Choroid plexus epithelial cell (primary cell): ENCODE measurements around the gene GPR183.

Experiments used
- DNase-seq: peaks from one replicate; pipeline ENCODE4 v3.0.0-alpha.2; 2010; ENCODE audit warnings: low read depth
- H3K4me3 ChIP-seq: 2 replicates; pipeline ENCODE4 v1.5.1; 2011; ENCODE audit warnings: low read depth, mild to moderate bottlenecking, control low read depth, low read length, moderate library complexity
- TF ChIP-seq, protein P1 (sequence below): conservative IDR thresholded peaks from 2 replicates; pipeline ENCODE4 v1.5.1; 2011; ENCODE audit warnings: low read depth, mild to moderate bottlenecking, control low read depth, inconsistent platforms, low read length, moderate library complexity

GPR183 gene

DNA sequence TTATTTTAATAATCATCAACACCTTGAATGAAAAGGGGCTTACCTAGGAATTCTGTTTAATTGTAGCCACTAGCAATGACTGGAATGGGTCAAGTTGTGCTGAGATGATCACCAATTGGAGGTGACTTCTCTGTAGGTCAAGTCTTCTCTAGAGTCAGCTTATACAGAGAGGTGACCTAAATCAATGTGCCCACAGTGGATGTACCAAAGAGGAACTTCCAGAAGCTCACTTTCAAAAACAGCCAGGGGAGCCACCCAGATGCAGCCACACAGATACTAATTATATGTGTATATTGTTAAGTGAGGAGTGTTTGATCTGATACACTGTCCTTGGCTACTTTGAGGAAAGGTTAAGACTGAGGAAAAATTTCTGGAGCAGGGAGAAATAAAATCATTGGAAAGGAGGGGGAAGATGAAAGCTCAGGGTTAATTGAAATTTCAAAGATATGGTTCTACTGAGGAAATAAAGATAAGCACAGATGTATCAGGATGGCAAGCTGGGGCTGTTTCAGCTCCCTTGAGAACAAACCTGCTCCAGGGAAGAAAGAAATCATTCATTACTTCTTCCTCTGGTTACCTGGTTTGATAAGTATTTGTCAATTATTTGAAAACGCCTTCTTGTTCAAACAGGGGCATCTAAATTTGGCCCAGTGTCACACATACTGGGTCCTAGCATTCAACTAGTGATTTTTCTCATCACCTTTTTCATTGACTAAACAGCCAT, 5.1 kb downstream of the GPR183 start:
- H3K4me3 ChIP-seq: no peak overlapping the region
- TF ChIP-seq, protein P1, sequence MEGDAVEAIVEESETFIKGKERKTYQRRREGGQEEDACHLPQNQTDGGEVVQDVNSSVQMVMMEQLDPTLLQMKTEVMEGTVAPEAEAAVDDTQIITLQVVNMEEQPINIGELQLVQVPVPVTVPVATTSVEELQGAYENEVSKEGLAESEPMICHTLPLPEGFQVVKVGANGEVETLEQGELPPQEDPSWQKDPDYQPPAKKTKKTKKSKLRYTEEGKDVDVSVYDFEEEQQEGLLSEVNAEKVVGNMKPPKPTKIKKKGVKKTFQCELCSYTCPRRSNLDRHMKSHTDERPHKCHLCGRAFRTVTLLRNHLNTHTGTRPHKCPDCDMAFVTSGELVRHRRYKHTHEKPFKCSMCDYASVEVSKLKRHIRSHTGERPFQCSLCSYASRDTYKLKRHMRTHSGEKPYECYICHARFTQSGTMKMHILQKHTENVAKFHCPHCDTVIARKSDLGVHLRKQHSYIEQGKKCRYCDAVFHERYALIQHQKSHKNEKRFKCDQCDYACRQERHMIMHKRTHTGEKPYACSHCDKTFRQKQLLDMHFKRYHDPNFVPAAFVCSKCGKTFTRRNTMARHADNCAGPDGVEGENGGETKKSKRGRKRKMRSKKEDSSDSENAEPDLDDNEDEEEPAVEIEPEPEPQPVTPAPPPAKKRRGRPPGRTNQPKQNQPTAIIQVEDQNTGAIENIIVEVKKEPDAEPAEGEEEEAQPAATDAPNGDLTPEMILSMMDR: no peak

DNA sequence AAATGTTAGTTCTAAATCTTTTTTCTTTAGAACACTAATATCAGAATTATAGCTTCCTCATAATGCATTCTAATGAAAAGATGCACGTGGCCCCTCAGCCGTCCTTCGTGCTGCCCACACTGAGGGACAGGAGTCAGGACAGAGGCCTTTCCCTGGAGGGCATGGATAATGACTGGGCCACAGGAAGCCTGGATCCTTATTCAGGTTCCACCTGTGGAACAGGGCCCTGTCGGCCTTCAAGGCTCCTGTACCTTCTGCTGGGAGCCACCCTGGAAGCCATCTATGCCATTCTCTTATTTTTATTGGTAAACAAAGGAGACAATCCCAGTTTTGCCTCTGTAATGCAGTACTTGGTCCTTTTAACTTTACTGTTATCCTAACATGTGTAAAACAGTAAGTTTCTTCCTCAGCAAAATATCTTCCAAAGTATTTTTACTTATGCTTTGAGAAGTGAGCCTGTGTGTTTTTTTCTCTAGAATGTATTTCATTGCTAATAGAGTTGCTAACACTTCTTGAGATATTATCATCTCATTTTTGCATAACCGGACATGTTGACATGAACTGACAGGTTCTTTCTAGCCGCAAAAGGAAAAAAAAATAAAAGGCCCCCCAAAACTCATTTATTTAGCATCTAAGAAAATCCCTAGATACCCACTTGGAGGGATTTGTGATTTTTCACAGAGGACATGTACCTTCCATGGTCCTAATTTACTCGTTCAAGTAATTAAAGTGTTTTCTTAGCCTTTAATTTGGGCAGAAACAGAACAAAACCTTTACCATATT, 6.0 kb downstream of the GPR183 start:
- H3K4me3 ChIP-seq: no peak overlapping the region
- TF ChIP-seq, protein P1: no peak
- no peak for DNase-seq

More for the DNA sequence above, 5.1 kb downstream of the GPR183 start:
- DNase-seq: no peak

DNA sequence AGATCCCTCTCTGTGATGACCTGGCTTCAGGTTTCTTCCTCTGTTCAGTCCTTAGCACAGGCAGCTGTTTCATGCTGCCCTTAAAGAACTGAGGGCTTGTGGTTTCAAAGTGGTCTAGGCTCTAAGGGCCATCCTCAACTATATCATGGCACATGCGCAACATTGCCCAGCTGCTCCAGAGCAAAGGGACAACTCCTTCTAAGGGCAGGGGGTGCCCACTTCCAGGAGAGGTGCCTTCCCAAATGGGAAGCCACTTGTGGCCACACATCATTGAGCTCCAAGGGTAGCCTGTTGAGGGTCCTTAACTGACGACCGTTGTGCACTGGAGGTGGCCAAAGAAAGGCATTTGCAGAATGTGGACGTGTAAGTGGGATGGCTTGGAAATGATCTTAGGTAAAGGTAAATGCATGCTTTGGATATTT, 7.3 kb downstream of the GPR183 start:
- TF ChIP-seq, protein P1: no peak
- DNase-seq: no peak

DNA sequence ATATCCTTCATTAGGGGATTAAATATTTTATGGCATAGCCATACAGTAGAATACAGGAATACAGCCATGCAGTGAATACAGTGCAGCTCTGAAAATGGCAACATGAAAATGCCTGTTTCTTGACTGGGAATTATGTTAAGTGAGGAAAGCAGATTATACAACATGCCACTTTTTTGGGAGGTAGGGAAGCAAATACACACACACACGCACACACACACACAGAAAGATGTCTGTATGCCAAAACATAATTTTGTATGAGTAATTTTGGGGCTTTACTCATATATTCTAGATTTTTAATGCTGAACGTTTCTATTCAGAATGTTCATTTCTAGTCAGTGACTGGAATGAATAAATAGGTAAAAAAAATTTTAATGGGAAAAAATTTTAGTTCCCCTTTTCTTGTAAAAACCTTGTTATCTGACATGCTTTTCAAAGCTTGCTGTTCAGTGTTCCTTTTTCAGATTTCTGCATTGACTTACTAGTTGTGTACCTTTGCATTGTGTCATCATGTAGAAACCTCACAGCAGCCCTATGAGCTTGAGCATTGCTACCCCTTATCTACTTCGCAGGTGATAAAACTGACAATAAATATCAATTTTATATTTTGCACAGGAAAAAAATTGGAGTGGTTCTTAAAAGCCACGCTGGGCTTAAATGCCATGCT, 7.8 kb downstream of the GPR183 start:
- TF ChIP-seq, protein P1: no peak
- no peak for DNase-seq
- no peak overlapping the region for H3K4me3 ChIP-seq

More for the DNA sequence above, 7.3 kb downstream of the GPR183 start:
- H3K4me3 ChIP-seq: no peak overlapping the region

DNA sequence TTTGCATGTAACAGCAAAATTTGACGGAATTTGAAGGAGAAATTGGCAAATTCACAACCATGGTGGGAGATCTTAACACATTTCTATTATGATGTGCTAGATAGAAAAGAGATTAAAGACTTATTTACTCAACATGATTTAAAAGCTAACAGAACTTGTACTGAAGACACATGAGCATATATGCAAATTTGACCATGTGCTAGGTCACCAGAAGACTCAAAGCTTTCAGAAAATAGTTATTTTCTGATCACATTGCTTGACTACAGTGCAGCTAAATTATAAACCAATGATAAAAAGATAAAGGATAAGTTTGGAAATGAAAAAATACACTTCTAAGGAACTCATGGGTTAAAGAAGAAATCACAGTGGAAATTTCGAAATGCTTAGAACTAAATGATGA, 9.1 kb downstream of the GPR183 start:
- H3K4me3 ChIP-seq: no peak overlapping the region
- TF ChIP-seq, protein P1: no peak
- DNase-seq: no peak

DNA sequence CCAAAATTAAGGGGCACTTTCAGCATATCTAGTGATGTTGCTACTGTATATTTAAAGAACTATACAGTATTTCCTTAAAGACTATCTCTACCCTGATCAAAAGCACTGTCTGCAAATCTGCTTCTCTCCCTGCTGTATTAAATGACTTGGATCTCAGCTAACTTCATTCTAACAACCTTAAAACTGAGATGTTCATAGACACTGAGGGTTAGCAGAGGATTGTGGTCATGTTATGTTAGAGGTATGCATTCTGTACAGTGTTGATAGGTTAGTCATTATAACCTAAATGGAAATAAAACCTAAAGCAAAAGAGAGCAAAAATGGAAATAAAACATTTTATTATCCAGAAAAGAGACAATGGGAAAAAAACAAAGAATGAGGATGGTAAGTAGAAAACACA, 9.9 kb downstream of the GPR183 start:
- TF ChIP-seq, protein P1: no peak
- no peak overlapping the region for H3K4me3 ChIP-seq
- DNase-seq: no peak
